A549 (cell line): ENCODE measurements around the gene MAD1L1. TPM values are rescaled to one million over a fixed set of nuclear protein-coding genes. Genes with fewer than 3 reads are reported as not detected.

Experiments used
- ATAC-seq, 2 experiments: fragments of 200-7000 bp in 1 of 2; fragments of >200 bp in 1 of 2; cut with Nextera tagmentation in 1 of 2; cut with Tn5 transposase in 1 of 2; 3 replicates each; pipeline versions ENCODE4 v1.8.0 to v1.9.1; 2018 to 2020; ENCODE audit warnings: mild to moderate bottlenecking in 1 of 2, moderate library complexity in 1 of 2
- CTCF ChIA-PET: fragments of 300-600 bp; sonication (Branson Sonifier 250); formaldehyde crosslinking; extraction: SDS; loops from one replicate; lab custom pipeline; 2021; ENCODE audit warnings: antibody characterized with exemption, inconsistent platforms; lab: Yijun Ruan, JAX
- POLR2A ChIA-PET: fragments of 350-600 bp; formaldehyde crosslinking; extraction: SDS; loops from one replicate; lab custom pipeline; 2021; ENCODE audit warnings: antibody characterized with exemption, inconsistent platforms; lab: Yijun Ruan, JAX
- DNase-seq, 2 experiments: peaks; one replicate each; pipeline versions ENCODE4 v3.0.0 to v3.0.0-alpha.2; 2011 to 2016; ENCODE audit warnings: low read depth in 1 of 2, low spot score in 1 of 2
- FAIRE-seq: peaks from 2 replicates; lab custom pipeline; 2011; peaks lifted over from hg19 to GRCh38; lab: Jason Lieb, UNC
- H3K27ac ChIP-seq, 2 experiments: fragments of >200 bp; sonication (Bioruptor Twin); formaldehyde crosslinking; 3 replicates each; pipeline ENCODE4 v1.5.1; 2016 to 2017
- H3K4me1 ChIP-seq: fragments of >200 bp; sonication (Bioruptor Twin); formaldehyde crosslinking; 3 replicates; pipeline ENCODE4 v1.6.1; 2016
- H3K4me2 ChIP-seq: fragments of >200 bp; sonication (Bioruptor Twin); formaldehyde crosslinking; 3 replicates; pipeline ENCODE4 v1.6.1; 2016
- H3K4me3 ChIP-seq: fragments of >200 bp; sonication (Bioruptor Twin); formaldehyde crosslinking; 3 replicates; pipeline ENCODE4 v1.5.1; 2016
- H3K9me3 ChIP-seq: fragments of >200 bp; sonication (Bioruptor Twin); formaldehyde crosslinking; 3 replicates; pipeline ENCODE4 v1.6.1; 2016
- BCL3 ChIP-seq: fragments of >200 bp; sonication (Bioruptor Twin); formaldehyde crosslinking; IDR thresholded peaks from 3 replicates; pipeline ENCODE4 v1.6.1; 2016
- BHLHE40 ChIP-seq: IDR thresholded peaks from 2 replicates; pipeline ENCODE4 v1.6.1; 2012; ENCODE audit warnings: low read depth, low read length, inconsistent platforms
- CBX2 ChIP-seq: fragments of 200-600 bp; sonication (generic); IDR thresholded peaks from 2 replicates; pipeline ENCODE4 v1.6.1; 2016; ENCODE audit warnings: low read depth, mild to moderate bottlenecking, borderline replicate concordance
- CBX8 ChIP-seq: fragments of 200-600 bp; sonication (generic); IDR thresholded peaks from 2 replicates; pipeline ENCODE4 v1.6.1; 2016
- ELK1 ChIP-seq: fragments of 150-350 bp; IDR thresholded peaks from 2 replicates; pipeline ENCODE4 v1.6.1; 2014; ENCODE audit warnings: low read depth, mild to moderate bottlenecking, low read length
- EP300 ChIP-seq, 2 experiments: fragments of >200 bp; sonication (Bioruptor Twin); formaldehyde crosslinking; IDR thresholded peaks; 2 replicates in 1 of 2; 3 replicates in 1 of 2; pipeline ENCODE4 v1.6.1; 2016 to 2017
- FOSL2 ChIP-seq, 2 experiments: fragments of 450-650 bp in 1 of 2; fragments of >200 bp in 1 of 2; sonication (Bioruptor Twin) in 1 of 2; formaldehyde crosslinking; IDR thresholded peaks; 2 replicates each; pipeline versions ENCODE4 v1.5.0 to v1.6.1; 2016 to 2020; ENCODE audit warnings: mild to moderate bottlenecking in 1 of 2, moderate library complexity in 1 of 2
- FOXS1 ChIP-seq: fragments of 250-450 bp; sonication (Bioruptor Pico); IDR thresholded peaks from 2 replicates; pipeline ENCODE4 v1.5.0; 2020; ENCODE audit warnings: mild to moderate bottlenecking, moderate library complexity
- GATA3 ChIP-seq: IDR thresholded peaks from 2 replicates; pipeline ENCODE4 v1.6.1; 2012; ENCODE audit warnings: borderline replicate concordance
- HES2 ChIP-seq: fragments of >200 bp; sonication (Bioruptor Twin); formaldehyde crosslinking; IDR thresholded peaks from 2 replicates; pipeline ENCODE4 v1.6.1; 2016
- HOXA7 ChIP-seq: fragments of 250-450 bp; sonication (Bioruptor Pico); IDR thresholded peaks from 2 replicates; pipeline ENCODE4 v1.5.0; 2020; ENCODE audit warnings: mild to moderate bottlenecking, moderate library complexity
- HOXB13 ChIP-seq: fragments of 250-450 bp; sonication (Bioruptor Pico); IDR thresholded peaks from 2 replicates; pipeline ENCODE4 v1.5.0; 2020; ENCODE audit warnings: low read depth, mild to moderate bottlenecking, moderate library complexity
- MAX ChIP-seq: IDR thresholded peaks from 2 replicates; pipeline ENCODE4 v1.6.1; 2012
- MYC ChIP-seq: IDR thresholded peaks from 2 replicates; pipeline ENCODE4 v1.6.1; 2012; ENCODE audit warnings: mild to moderate bottlenecking, inconsistent platforms, low read length, improper control_type of control experiment, borderline replicate concordance
- NPAS2 ChIP-seq: fragments of 250-450 bp; sonication (Bioruptor Pico); IDR thresholded peaks from 2 replicates; pipeline ENCODE4 v1.8.0; 2022; ENCODE audit warnings: mild to moderate bottlenecking, moderate library complexity, borderline replicate concordance
- NR3C1 ChIP-seq: fragments of >200 bp; sonication (Bioruptor Twin); formaldehyde crosslinking; IDR thresholded peaks from 3 replicates; pipeline ENCODE4 v1.6.1; 2017
- PBX3 ChIP-seq: IDR thresholded peaks from 2 replicates; pipeline ENCODE4 v1.6.1; 2012
- POLR2A ChIP-seq: IDR thresholded peaks from 2 replicates; pipeline ENCODE4 v1.6.1; 2012; ENCODE audit warnings: mild to moderate bottlenecking, low read length
- POLR2AphosphoS2 ChIP-seq: conservative IDR thresholded peaks from 2 replicates; pipeline ENCODE4 v1.6.1; 2012; ENCODE audit warnings: low read length, improper control_type of control experiment, inconsistent platforms
- RAD21 ChIP-seq, 2 experiments: fragments of >200 bp in 1 of 2; sonication (Bioruptor Twin) in 1 of 2; formaldehyde crosslinking in 1 of 2; IDR thresholded peaks in 1 of 2; conservative IDR thresholded peaks in 1 of 2; 2 replicates in 1 of 2; 3 replicates in 1 of 2; pipeline ENCODE4 v1.6.1; 2012 to 2018; ENCODE audit warnings: inconsistent platforms in 1 of 2
- RARB ChIP-seq: fragments of 250-450 bp; sonication (Bioruptor Pico); IDR thresholded peaks from 2 replicates; pipeline ENCODE4 v1.8.0; 2021; ENCODE audit warnings: mild to moderate bottlenecking, moderate library complexity
- RFX5 ChIP-seq: fragments of 450-650 bp; IDR thresholded peaks from 2 replicates; pipeline ENCODE4 v1.7.1; 2014; ENCODE audit warnings: antibody characterized with exemption, mild to moderate bottlenecking, moderate library complexity
- TFCP2L1 ChIP-seq: fragments of 250-450 bp; sonication (Bioruptor Pico); IDR thresholded peaks from 2 replicates; pipeline ENCODE4 v1.5.0; 2021; ENCODE audit warnings: mild to moderate bottlenecking
- TP53 ChIP-seq: fragments of 250-450 bp; sonication (Bioruptor Pico); IDR thresholded peaks from 2 replicates; pipeline ENCODE4 v1.5.0; 2021; ENCODE audit warnings: mild to moderate bottlenecking, moderate library complexity
- ZC3H11A ChIP-seq: fragments of 450-650 bp; IDR thresholded peaks from 2 replicates; pipeline ENCODE4 v1.6.1; 2014; ENCODE audit warnings: antibody characterized with exemption, mild to moderate bottlenecking
- ZNF302 ChIP-seq: fragments of 250-450 bp; sonication (Bioruptor Pico); IDR thresholded peaks from 2 replicates; pipeline ENCODE4 v1.9.0; 2021; ENCODE audit warnings: inconsistent platforms, mild to moderate bottlenecking, moderate library complexity
- WGBS: methylation state at CpG from one replicate; pipeline ENCODE4 v1.1.6; 2017; ENCODE audit errors: missing lambda C conversion rate; 5-methylcytosine and 5-hydroxymethylcytosine counted together
- polyA plus RNA-seq, 4 experiments: library from polyadenylated mRNA; depleted of rRNA in 3 of 4; stranded (reverse); fragments of >200 nt; fragmentation: RNase III in 1 of 4; extraction: RNeasy Plus Mini Kit Qiagen cat#74134 plus additional on column Dnase treatment in 1 of 4; gene quantifications; 2 replicates in 3 of 4; 3 replicates in 1 of 4; pipeline ENCODE4 v1.2.3, GENCODE V29; 2011 to 2017
- TF ChIP-seq, protein P1 (sequence below): fragments of 450-650 bp; IDR thresholded peaks from 2 replicates; pipeline ENCODE4 v1.6.1; 2014; ENCODE audit warnings: antibody characterized with exemption

Gene MAD1L1
- polyA plus RNA-seq, 2 of the 4 experiments (the other 2 are of a cell fraction), result 13.6 to 16.6 TPM

GRCh38 chr7:2095436-2095835 lies 137.3 kb downstream of the MAD1L1 start:
- CTCF ChIA-PET, result interaction anchor here (2.5 kb wide), 1 partner anchor 9 kb away, joined by 6 read pairs; no protein-coding TSS in a partner anchor
- no peaks in the 10 kb centered on the region for H3K9me3 ChIP-seq
- FAIRE-seq, result no peak
- H3K27ac ChIP-seq, result no peak overlapping the region
- WGBS, result 90% methylated on average over 20 of the region's 20 CpGs
- POLR2A ChIA-PET, result no interaction called here
- no peak for TF ChIP-seq ZNF302 (CRISPR knock-in tag)
- TF ChIP-seq ZC3H11A, result no peak
- TF ChIP-seq POLR2AphosphoS2, result no peak
- no peak for TF ChIP-seq PBX3
- no peak for TF ChIP-seq ELK1
- TF ChIP-seq CBX8, result no peak
- TF ChIP-seq EP300 (IDR thresholded peaks at IDR 0.05), result no peak
- no peak for TF ChIP-seq HES2
- no peak for TF ChIP-seq GATA3
- no peak for TF ChIP-seq RAD21 (conservative IDR thresholded peaks at IDR 0.05 in 1 of 2, IDR thresholded peaks at IDR 0.05 in 1 of 2)
- no peak for TF ChIP-seq HOXA7 (CRISPR knock-in tag)
- TF ChIP-seq TP53 (CRISPR knock-in tag), result no peak
- TF ChIP-seq BCL3, result no peak
- TF ChIP-seq MAX, result no peak
- no peak for TF ChIP-seq MYC
- TF ChIP-seq POLR2A, result no peak
- TF ChIP-seq TFCP2L1 (CRISPR knock-in tag), result no peak
- no peak for TF ChIP-seq NPAS2 (CRISPR knock-in tag)
- TF ChIP-seq FOSL2 (IDR thresholded peaks at IDR 0.05), result no peak
- TF ChIP-seq FOSL2 (CRISPR knock-in tag; IDR thresholded peaks at IDR 0.05), result no peak
- no peak for TF ChIP-seq RFX5
- DNase-seq, result no peak
- H3K4me2 ChIP-seq, result no peak overlapping the region
- H3K4me3 ChIP-seq, result no peak overlapping the region
- H3K4me1 ChIP-seq, result no peaks in the 10 kb centered on the region
- no peak for ATAC-seq

GRCh38 chr7:2094454-2095045 lies 138.2 kb downstream of the MAD1L1 start:
- Histone ChIP-seq H3K9me3 (no peaks in the 10 kb centered on the region), H3K27ac (no peak overlapping the region), H3K4me3 (no peak overlapping the region), H3K4me1 (no peaks in the 10 kb centered on the region), H3K4me2 (no peak overlapping the region)
- TF ChIP-seq CBX2, result no peak
- TF ChIP-seq NR3C1, result no peak
- TF ChIP-seq TFCP2L1 (CRISPR knock-in tag), result no peak
- TF ChIP-seq RARB, result no peak
- TF ChIP-seq, protein P1, sequence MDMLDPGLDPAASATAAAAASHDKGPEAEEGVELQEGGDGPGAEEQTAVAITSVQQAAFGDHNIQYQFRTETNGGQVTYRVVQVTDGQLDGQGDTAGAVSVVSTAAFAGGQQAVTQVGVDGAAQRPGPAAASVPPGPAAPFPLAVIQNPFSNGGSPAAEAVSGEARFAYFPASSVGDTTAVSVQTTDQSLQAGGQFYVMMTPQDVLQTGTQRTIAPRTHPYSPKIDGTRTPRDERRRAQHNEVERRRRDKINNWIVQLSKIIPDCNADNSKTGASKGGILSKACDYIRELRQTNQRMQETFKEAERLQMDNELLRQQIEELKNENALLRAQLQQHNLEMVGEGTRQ, result no peak
- TF ChIP-seq POLR2AphosphoS2, result no peak
- no peak for TF ChIP-seq ZNF302 (CRISPR knock-in tag)
- TF ChIP-seq BHLHE40, result no peak
- no peak for TF ChIP-seq HOXB13 (CRISPR knock-in tag)
- no peak for TF ChIP-seq FOXS1 (CRISPR knock-in tag)
- ChIA-PET POLR2A (no interaction called here), CTCF (interaction anchor here (1.1 to 2.5 kb wide), 2 partner anchors 10 to 253 kb away, joined by 4 to 6 read pairs; no protein-coding TSS in a partner anchor)
- DNase-seq (no peak), ATAC-seq (no peak), FAIRE-seq (no peak)
- 94% methylated on average over 13 of the region's 13 CpGs for WGBS
